HepG2 (cell line): ENCODE measurements around the gene BTN1A1. TPM values are rescaled to one million over a fixed set of nuclear protein-coding genes. Genes with fewer than 3 reads are reported as not detected.

Experiments
- ATAC-seq: fragments of 200-7000 bp; cut with Tn5 transposase; 3 replicates; pipeline ENCODE4 v1.9.1; 2020; ENCODE audit warnings: mild to moderate bottlenecking, moderate library complexity
- BruUV-seq: library from RNA; stranded (reverse); fragments of 400-500 nt; replicated peaks from 2 replicates; lab custom pipeline; 2021; lab: Mats Ljungman, UMichigan
- CTCF ChIA-PET: fragments of 300-600 bp; formaldehyde crosslinking; extraction: SDS; loops from one replicate; lab custom pipeline; 2021; ENCODE audit warnings: low total read pairs, inconsistent platforms, low intra/inter-chr PET ratio; lab: Yijun Ruan, JAX
- POLR2A ChIA-PET: fragments of 350-600 bp; sonication (Branson Sonifier 250); formaldehyde crosslinking; loops from one replicate; lab custom pipeline; 2020; ENCODE audit warnings: antibody characterized with exemption, inconsistent platforms; lab: Yijun Ruan, JAX
- DNase-seq: peaks from one replicate; pipeline ENCODE4 v3.0.0-alpha.2; 2015; ENCODE audit warnings: low spot score
- FAIRE-seq: peaks from 3 replicates; lab custom pipeline; 2011; peaks lifted over from hg19 to GRCh38; lab: Jason Lieb, UNC
- H2AFZ ChIP-seq: one replicate; pipeline ENCODE4 v1.6.1; 2011; ENCODE audit warnings: low read length, inconsistent platforms
- H3K27ac ChIP-seq: fragments of 300-600 bp; 3 replicates; pipeline ENCODE4 v1.8.0; 2011; ENCODE audit warnings: mixed run types, mild to moderate bottlenecking, mixed read lengths, low read length, inconsistent platforms; ENCODE audit not compliant: insufficient read depth; ENCODE audit errors: extremely low read length
- H3K27me3 ChIP-seq, 2 experiments: fragments of 200-600 bp in 1 of 2; 2 replicates in 1 of 2; 3 replicates in 1 of 2; pipeline versions ENCODE4 v1.6.0 to v1.8.0; 2011; ENCODE audit warnings: low read length in 2 of 2, mild to moderate bottlenecking in 2 of 2, moderate library complexity in 2 of 2, inconsistent platforms in 1 of 2; ENCODE audit not compliant: insufficient read depth in 2 of 2, control insufficient read depth in 1 of 2
- H3K36me3 ChIP-seq, 2 experiments: fragments of 200-600 bp in 1 of 2; replicated peaks in 1 of 2; 2 replicates in 1 of 2; 3 replicates in 1 of 2; pipeline versions ENCODE4 v1.5.1 to v1.8.0; 2011; ENCODE audit warnings: low read length in 2 of 2, inconsistent platforms in 1 of 2; ENCODE audit not compliant: insufficient read depth in 2 of 2, control insufficient read depth in 1 of 2
- H3K4me1 ChIP-seq: 2 replicates; pipeline ENCODE4 v1.5.1; 2012; ENCODE audit warnings: low read length, inconsistent platforms; ENCODE audit not compliant: insufficient read depth
- H3K4me2 ChIP-seq: 2 replicates; pipeline ENCODE4 v1.6.0; 2011; ENCODE audit warnings: low read depth, low read length, inconsistent platforms
- H3K4me3 ChIP-seq, 3 experiments: fragments of 200-600 bp in 1 of 3; sonication (generic), shearing (Covaris generic) in 1 of 3; replicated peaks in 1 of 3; 2 replicates each; pipeline ENCODE4 v1.5.1; 2011 to 2016; ENCODE audit warnings: low read length in 3 of 3, inconsistent platforms in 2 of 3, low read depth in 2 of 3, mild to moderate bottlenecking in 2 of 3, control low read depth in 1 of 3, mixed read lengths in 1 of 3; ENCODE audit not compliant: insufficient read depth in 1 of 3
- H3K79me2 ChIP-seq: one replicate; pipeline ENCODE4 v1.6.1; 2011; ENCODE audit warnings: low read length, inconsistent platforms; ENCODE audit not compliant: insufficient read depth
- H3K9ac ChIP-seq: 2 replicates; pipeline ENCODE4 v1.6.0; 2011; ENCODE audit warnings: mild to moderate bottlenecking, low read depth, low read length, inconsistent platforms; ENCODE audit not compliant: insufficient read depth
- H3K9me3 ChIP-seq: 2 replicates; pipeline ENCODE4 v1.5.1; 2012; ENCODE audit warnings: mild to moderate bottlenecking, low read length
- H4K20me1 ChIP-seq: 2 replicates; pipeline ENCODE4 v1.6.0; 2011; ENCODE audit warnings: inconsistent platforms, mild to moderate bottlenecking, low read length, moderate library complexity; ENCODE audit not compliant: insufficient read depth
- CBX5 ChIP-seq: sonication (generic); formaldehyde crosslinking; IDR thresholded peaks from 2 replicates; pipeline ENCODE4 v1.4.0; 2020; ENCODE audit warnings: missing genetic modification reagents, borderline replicate concordance
- CEBPB ChIP-seq: IDR thresholded peaks from 2 replicates; pipeline ENCODE4 v1.6.1; 2011; ENCODE audit warnings: low read depth, low read length, improper control_type of control experiment, borderline replicate concordance
- EED ChIP-seq: sonication (generic); formaldehyde crosslinking; IDR thresholded peaks from 2 replicates; pipeline ENCODE4 v1.5.0; 2020; ENCODE audit warnings: mild to moderate bottlenecking, missing genetic modification reagents
- ELF4 ChIP-seq: sonication (generic); formaldehyde crosslinking; IDR thresholded peaks from 2 replicates; pipeline ENCODE4 v1.5.0; 2020; ENCODE audit warnings: missing genetic modification reagents, mild to moderate bottlenecking, moderate library complexity, borderline replicate concordance
- FOXC1 ChIP-seq: sonication (generic); formaldehyde crosslinking; IDR thresholded peaks from 2 replicates; pipeline ENCODE4 v1.8.0; 2022; ENCODE audit warnings: mild to moderate bottlenecking, missing genetic modification reagents, borderline replicate concordance
- GTF2F1 ChIP-seq: fragments of 150-350 bp; IDR thresholded peaks from 2 replicates; pipeline ENCODE4 v1.6.1; 2014; ENCODE audit warnings: low read length
- KDM3A ChIP-seq: IDR thresholded peaks from 2 replicates; pipeline ENCODE4 v1.6.1; 2018; ENCODE audit warnings: low read depth, missing compliant biosample characterization
- MIER3 ChIP-seq: IDR thresholded peaks from 2 replicates; pipeline ENCODE4 v1.6.1; 2016; ENCODE audit warnings: missing compliant biosample characterization, borderline replicate concordance
- MIXL1 ChIP-seq: IDR thresholded peaks from 2 replicates; pipeline ENCODE4 v1.6.1; 2016
- NCOR1 ChIP-seq: fragments of 200-600 bp; sonication (generic); IDR thresholded peaks from 2 replicates; pipeline ENCODE4 v1.7.0; 2017; ENCODE audit warnings: antibody characterized with exemption, low read length, borderline replicate concordance
- NR2C2 ChIP-seq: sonication (generic); formaldehyde crosslinking; IDR thresholded peaks from 2 replicates; pipeline ENCODE4 v1.4.0; 2020; ENCODE audit warnings: missing genetic modification reagents, mild to moderate bottlenecking, moderate library complexity, borderline replicate concordance
- NR2F2 ChIP-seq: IDR thresholded peaks from 2 replicates; pipeline ENCODE4 v1.6.1; 2012; ENCODE audit warnings: low read depth, inconsistent platforms, borderline replicate concordance
- PHF8 ChIP-seq: sonication (generic); formaldehyde crosslinking; IDR thresholded peaks from 2 replicates; pipeline ENCODE4 v1.5.0; 2020; ENCODE audit warnings: missing genetic modification reagents
- RAD21 ChIP-seq: fragments of 450-650 bp; formaldehyde crosslinking; IDR thresholded peaks from 2 replicates; pipeline ENCODE4 v1.5.0; 2020; ENCODE audit warnings: mild to moderate bottlenecking
- SAP130 ChIP-seq: IDR thresholded peaks from 2 replicates; pipeline ENCODE4 v1.6.1; 2016; ENCODE audit warnings: low read depth
- SNAPC2 ChIP-seq: sonication (generic); formaldehyde crosslinking; IDR thresholded peaks from 2 replicates; pipeline ENCODE4 v1.8.1; 2022; ENCODE audit warnings: mild to moderate bottlenecking, missing genetic modification reagents
- SNAPC5 ChIP-seq: sonication (generic); formaldehyde crosslinking; IDR thresholded peaks from 2 replicates; pipeline ENCODE4 v1.8.1; 2023; ENCODE audit warnings: mild to moderate bottlenecking, missing genetic modification reagents, borderline replicate concordance
- THYN1 ChIP-seq: sonication (generic); formaldehyde crosslinking; IDR thresholded peaks from 2 replicates; pipeline ENCODE4 v1.8.1; 2023; ENCODE audit warnings: low read depth, mild to moderate bottlenecking, moderate library complexity, missing genetic modification reagents, borderline replicate concordance
- TSC22D2 ChIP-seq: sonication (generic); formaldehyde crosslinking; IDR thresholded peaks from 2 replicates; pipeline ENCODE4 v1.5.1; 2020; ENCODE audit warnings: missing genetic modification reagents, mild to moderate bottlenecking, borderline replicate concordance
- ZFX ChIP-seq: sonication (generic); formaldehyde crosslinking; IDR thresholded peaks from 2 replicates; pipeline ENCODE4 v1.4.0; 2020; ENCODE audit warnings: mild to moderate bottlenecking, low read depth, missing genetic modification reagents, moderate library complexity
- ZNF317 ChIP-seq: sonication (generic); formaldehyde crosslinking; IDR thresholded peaks from 2 replicates; pipeline ENCODE4 v1.5.0; 2020; ENCODE audit warnings: mild to moderate bottlenecking, missing genetic modification reagents
- ZNF414 ChIP-seq: sonication (generic); formaldehyde crosslinking; IDR thresholded peaks from 2 replicates; pipeline ENCODE4 v1.5.0; 2020; ENCODE audit warnings: missing genetic modification reagents
- ZNF430 ChIP-seq: sonication (generic); formaldehyde crosslinking; IDR thresholded peaks from 2 replicates; pipeline ENCODE4 v1.9.0; 2021; ENCODE audit warnings: mild to moderate bottlenecking, missing genetic modification reagents
- ZNF841 ChIP-seq: sonication (generic); formaldehyde crosslinking; IDR thresholded peaks from 2 replicates; pipeline ENCODE4 v1.8.1; 2023; ENCODE audit warnings: missing genetic modification reagents, borderline replicate concordance
- WGBS: methylation state at CpG from one replicate; pipeline ENCODE4 v1.1.6; 2017; ENCODE audit warnings: low lambda C conversion rate; 5-methylcytosine and 5-hydroxymethylcytosine counted together
- in situ Hi-C: cut with HindIII; loops from 2 replicates; pipeline ENCODE4 v1.10.0; 2017; ENCODE audit warnings: low pct_unique_long_range_greater_than_20kb; ENCODE audit not compliant: extremely low pct_ligation_motif_present
- intact Hi-C: fragments of 100-400 bp; cut with micrococcal nuclease; formaldehyde crosslinking; loops from one replicate; pipeline ENCODE4 v1.10.0; 2022; ENCODE audit not compliant: unreplicated experiment
- polyA plus RNA-seq, 8 experiments: library from polyadenylated mRNA; depleted of rRNA in 3 of 8; stranded (reverse) in 7 of 8; unstranded in 1 of 8; fragments of >200 nt; fragmentation: Illumina TruSeq in 4 of 8; extraction: Trizol in 4 of 8; gene quantifications; 2 replicates each; pipeline versions ENCODE4 v1.2.1 to v1.2.3, GENCODE V29; 2011 to 2016; ENCODE audit warnings: low read depth in 4 of 8, missing spikeins in 1 of 8, mixed read lengths in 1 of 8; ENCODE audit not compliant: insufficient read depth in 1 of 8
- total RNA-seq, 5 experiments: library from RNA; depleted of rRNA; stranded (reverse); fragments of >200 nt; fragmentation: Illumina TruSeq; extraction: Trizol; gene quantifications; 2 replicates each; pipeline ENCODE4 v1.2.3, GENCODE V29; 2016; ENCODE audit warnings: low read depth in 1 of 5
- TF ChIP-seq, protein P1 (sequence below): IDR thresholded peaks from 2 replicates; pipeline ENCODE4 v1.6.1; 2012; ENCODE audit warnings: inconsistent platforms

BTN1A1 gene
- total and polyA plus RNA-seq, 2 of the 13 experiments (the other 11 are each of a cell fraction or from before 2014, with no cell fraction given), result 0.04 TPM; not detected in 1

DNA sequence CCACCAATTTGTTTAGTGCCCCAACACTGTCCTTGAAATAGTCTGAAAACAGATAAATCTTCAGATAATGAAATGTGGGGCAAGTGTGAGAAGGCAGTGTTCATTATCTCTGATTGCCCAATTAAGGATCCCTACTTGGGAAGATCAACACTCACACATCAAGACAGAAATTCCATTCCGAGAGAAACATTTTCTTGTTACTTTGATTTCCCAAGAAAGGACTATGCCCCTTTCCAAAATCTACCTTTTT lies 54.3 kb downstream of the BTN1A1 start (continued):
- TF ChIP-seq ZNF841 (CRISPR knock-in tag), result no peak
- peak; percentile 40; the same call in 1 of the 2 replicates for TF ChIP-seq CEBPB
- TF ChIP-seq SNAPC2 (CRISPR knock-in tag), result peak; percentile 48; the same call in 1 of the 2 replicates
- TF ChIP-seq RAD21 (CRISPR knock-in tag), result 0 out of 2 replicates have a peak, but pooled peaks have one; percentile 1
- no peak for TF ChIP-seq ELF4
- 0 out of 2 replicates have a peak, but pooled peaks have one; percentile 1 for TF ChIP-seq NR2F2
- peak; percentile 68; the same call in 1 of the 2 replicates for TF ChIP-seq SNAPC5 (CRISPR knock-in tag)
- no peak for TF ChIP-seq CBX5 (CRISPR knock-in tag)
- peak; percentile 7; the same call in 1 of the 2 replicates for TF ChIP-seq PHF8 (CRISPR knock-in tag)

- no peaks in the 10 kb centered on the region for H3K79me2 ChIP-seq
- in situ Hi-C loops (loop anchor here (5.0 kb wide), 1 partner anchor 223 kb away; no protein-coding TSS in a partner anchor), intact Hi-C loops (loop anchor here (1.0 to 10.0 kb wide), 4 partner anchors 13 to 920 kb away; partner anchors contain the start of gene ZNF184)
- DNase-seq (peak; percentile 69), ATAC-seq (no peak), FAIRE-seq (no peak)
- H3K27me3 ChIP-seq, result no peaks in the 10 kb centered on the region; a peak in 1 of 5 replicates
- H3K4me2 ChIP-seq, result peak overlapping the region; percentile 89
- peak overlapping the region; percentile 91 for H2AFZ ChIP-seq
- POLR2A ChIA-PET, result interaction anchor here (0.9 to 5.7 kb wide), 5 partner anchors 11 to 224 kb away, joined by 3 to 68 read pairs (median 6); partner anchors contain the start of gene HMGN4
- peaks cover 51% of the 10 kb centered on the region for H3K4me1 ChIP-seq
- no peaks in the 10 kb centered on the region for H3K9me3 ChIP-seq
- peak overlapping the region; percentile 35 for H3K27ac ChIP-seq
- H3K4me3 ChIP-seq, result peak overlapping the region; percentile 77 to 81 (median 80)
- H3K9ac ChIP-seq, result peak overlapping the region; percentile 70
- WGBS, result 4% methylated on average over 27 of the region's 27 CpGs
- BruUV-seq, result no TSS peak
- no peaks in the 10 kb centered on the region for H4K20me1 ChIP-seq
- no peaks in the 10 kb centered on the region for H3K36me3 ChIP-seq
- CTCF ChIA-PET, result no interaction called here
- TF ChIP-seq GTF2F1 (no peak), ZNF414 (CRISPR knock-in tag) (no peak), ZNF317 (CRISPR knock-in tag) (peak; percentile 64; the same call in 1 of the 2 replicates), TSC22D2 (CRISPR knock-in tag) (no peak), ZFX (CRISPR knock-in tag) (0 out of 2 replicates have a peak, but pooled peaks have one; percentile 24), EED (CRISPR knock-in tag) (no peak; the same call in 1 of the 2 replicates), NCOR1 (peak; percentile 52; the same call in 1 of the 2 replicates), MIER3 (CRISPR knock-in tag) (0 out of 2 replicates have a peak, but pooled peaks have one; percentile 8), MIXL1 (CRISPR knock-in tag) (peak; percentile 51; the same call in 1 of the 2 replicates), THYN1 (CRISPR knock-in tag) (no peak), ZNF430 (CRISPR knock-in tag) (no peak), SAP130 (peak; percentile 62), NR2C2 (CRISPR knock-in tag) (no peak), FOXC1 (CRISPR knock-in tag) (no peak), KDM3A (CRISPR knock-in tag) (no peak)
- TF ChIP-seq, protein P1, sequence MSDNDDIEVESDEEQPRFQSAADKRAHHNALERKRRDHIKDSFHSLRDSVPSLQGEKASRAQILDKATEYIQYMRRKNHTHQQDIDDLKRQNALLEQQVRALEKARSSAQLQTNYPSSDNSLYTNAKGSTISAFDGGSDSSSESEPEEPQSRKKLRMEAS, result peak; percentile 64
These were observed 54.8 kb downstream of the BTN1A1 start for GRCh38 chr6:26554697-26555504.
